Keratinocyte (primary cell): Measurements from ENCODE around the gene FPGT. TPM values are rescaled to one million over a fixed set of nuclear protein-coding genes. Genes with fewer than 3 reads are reported as not detected.

Source experiments
- DNase-seq: peaks from one replicate; pipeline ENCODE4 v3.0.0-alpha.2; 2011; ENCODE audit warnings: low read depth, missing footprints, low spot score
- FAIRE-seq: peaks from 2 replicates; lab custom pipeline; 2011; peaks lifted over from hg19 to GRCh38; lab: Jason Lieb, UNC
- H2AFZ ChIP-seq: 2 replicates; pipeline ENCODE4 v1.6.0; 2012; ENCODE audit warnings: low read length, control low read depth, inconsistent platforms; ENCODE audit not compliant: control insufficient read depth
- H3K27ac ChIP-seq: 2 replicates; pipeline ENCODE4 v1.5.1; 2011; ENCODE audit warnings: low read length; ENCODE audit not compliant: control insufficient read depth, insufficient read depth
- H3K27me3 ChIP-seq: 3 replicates; pipeline ENCODE4 v1.6.0; 2011; ENCODE audit warnings: low read length; ENCODE audit not compliant: control insufficient read depth, insufficient read depth; ENCODE audit errors: extremely low read depth
- H3K36me3 ChIP-seq, 2 experiments: 2 replicates in 1 of 2; 3 replicates in 1 of 2; pipeline ENCODE4 v1.5.1; 2011; ENCODE audit warnings: low read length in 2 of 2, mild to moderate bottlenecking in 1 of 2; ENCODE audit not compliant: control insufficient read depth in 2 of 2, insufficient read depth in 2 of 2; ENCODE audit errors: extremely low read depth in 1 of 2
- H3K4me1 ChIP-seq: 3 replicates; pipeline ENCODE4 v1.5.1; 2011; ENCODE audit warnings: low read length; ENCODE audit not compliant: control insufficient read depth, insufficient read depth; ENCODE audit errors: extremely low read depth
- H3K4me2 ChIP-seq: 3 replicates; pipeline ENCODE4 v1.6.0; 2011; ENCODE audit warnings: low read depth, low read length; ENCODE audit not compliant: control insufficient read depth, insufficient read depth; ENCODE audit errors: extremely low read depth
- H3K4me3 ChIP-seq, 3 experiments: fragments of 200-600 bp in 1 of 3; sonication (generic) in 1 of 3; 2 replicates in 2 of 3; 3 replicates in 1 of 3; pipeline ENCODE4 v1.5.1; 2011 to 2016; ENCODE audit warnings: low read length in 3 of 3, mild to moderate bottlenecking in 3 of 3, control low read depth in 2 of 3, inconsistent platforms in 1 of 3, low read depth in 1 of 3, mixed read lengths in 1 of 3, mixed run types in 1 of 3, moderate library complexity in 1 of 3; ENCODE audit not compliant: control insufficient read depth in 2 of 3, insufficient read depth in 2 of 3; ENCODE audit errors: extremely low read depth in 1 of 3
- H3K79me2 ChIP-seq: 2 replicates; pipeline ENCODE4 v1.6.0; 2012; ENCODE audit warnings: low read length; ENCODE audit not compliant: control insufficient read depth, insufficient read depth
- H3K9ac ChIP-seq: 3 replicates; pipeline ENCODE4 v1.6.0; 2011; ENCODE audit warnings: low read length; ENCODE audit not compliant: control insufficient read depth, insufficient read depth; ENCODE audit errors: extremely low read depth
- H3K9me1 ChIP-seq: 3 replicates; pipeline ENCODE4 v1.6.0; 2011; ENCODE audit warnings: low read length; ENCODE audit not compliant: control insufficient read depth, insufficient read depth; ENCODE audit errors: extremely low read depth
- H3K9me3 ChIP-seq: 2 replicates; pipeline ENCODE4 v1.5.1; 2012; ENCODE audit warnings: low read depth, low read length; ENCODE audit not compliant: control insufficient read depth
- H4K20me1 ChIP-seq: 3 replicates; pipeline ENCODE4 v1.6.0; 2011; ENCODE audit warnings: low read length; ENCODE audit not compliant: control insufficient read depth, insufficient read depth; ENCODE audit errors: extremely low read depth
- CTCF ChIP-seq, 3 experiments: IDR thresholded peaks in 1 of 3; conservative IDR thresholded peaks in 1 of 3; optimal IDR thresholded peaks in 1 of 3; 2 replicates in 2 of 3; 3 replicates in 1 of 3; pipeline versions ENCODE3 to v1.5.1; 2011; ENCODE audit warnings: low read length in 3 of 3, mild to moderate bottlenecking in 3 of 3, moderate library complexity in 2 of 3, control low read depth in 1 of 3, inconsistent platforms in 1 of 3; ENCODE audit not compliant: insufficient read depth in 2 of 3; ENCODE audit errors: extremely low read depth in 1 of 3
- EZH2 ChIP-seq: IDR thresholded peaks from one replicate; pipeline ENCODE4 v1.6.1; 2012; ENCODE audit warnings: inconsistent platforms, mild to moderate bottlenecking, low read length, moderate library complexity
- dilution Hi-C: fragments of 300-500 bp; cut with MboI; formaldehyde crosslinking; loops from one replicate; pipeline ENCODE4 v1.7.0; 2020; ENCODE audit warnings: low sequenced_read_pairs; ENCODE audit not compliant: extremely low pct_ligation_motif_present
- polyA plus RNA-seq, 5 experiments: library from polyadenylated mRNA; depleted of rRNA in 3 of 5; stranded (reverse) in 3 of 5; stranded (forward) in 1 of 5; unstranded in 1 of 5; fragments of >200 nt; gene quantifications; 1 replicate in 1 of 5; 2 replicates in 3 of 5; 3 replicates in 1 of 5; pipeline versions ENCODE4 v1.2.1 to v1.2.3, GENCODE V29; 2011 to 2012; ENCODE audit warnings: missing spikeins in 2 of 5, low read depth in 1 of 5, low replicate concordance in 1 of 5

Gene FPGT
- polyA plus RNA-seq, 1 donor (not counting 4 experiments of a cell fraction or from before 2014, with no cell fraction given), result 23.6 TPM

GRCh38 chr1:74223453-74223852, 25.4 kb downstream of the FPGT start:
- no peak for FAIRE-seq
- Histone ChIP-seq H3K9me1 (no peaks in the 10 kb centered on the region), H3K27ac (no peak overlapping the region), H2AFZ (no peak overlapping the region), H3K4me1 (no peaks in the 10 kb centered on the region), H3K9me3 (no peaks in the 10 kb centered on the region), H3K4me2 (no peak overlapping the region), H3K4me3 (no peak overlapping the region), H3K36me3 (no peaks in the 10 kb centered on the region), H3K27me3 (no peaks in the 10 kb centered on the region), H3K9ac (no peak overlapping the region), H4K20me1 (no peaks in the 10 kb centered on the region), H3K79me2 (no peaks in the 10 kb centered on the region)
- dilution Hi-C loops, result no loop called here
- DNase-seq, result no peak
- no peak for TF ChIP-seq EZH2

GRCh38 chr1:74235153-74235552, 37.1 kb downstream of the FPGT start, which contains the start of gene TNNI3K:
TNNI3K (plus strand) TSS chr1:74235387; CDS start chr1:74235452, 65 bp downstream.
- no peaks in the 10 kb centered on the region for H3K79me2 ChIP-seq
- TF ChIP-seq EZH2, result no peak
- TF ChIP-seq CTCF (optimal IDR thresholded peaks at IDR 0.05 in 1 of 3, IDR thresholded peaks at IDR 0.05 in 1 of 3, conservative IDR thresholded peaks at IDR 0.05 in 1 of 3; ENCODE audit: extremely low read depth in 1 of 3, insufficient read depth in 2 of 3, low read length in 3 of 3), result no peak
- H3K27me3 ChIP-seq, result no peaks in the 10 kb centered on the region
- FAIRE-seq (no peak), DNase-seq (no peak)
- H3K9me3 ChIP-seq, result no peaks in the 10 kb centered on the region
- H3K36me3 ChIP-seq, result no peaks in the 10 kb centered on the region
- no peaks in the 10 kb centered on the region for H3K4me1 ChIP-seq
- H3K4me2 ChIP-seq, result no peak within 1 kb of the TSS
- dilution Hi-C loops, result no loop called here
- no peak within 1 kb of the TSS for H2AFZ ChIP-seq
- H3K9ac ChIP-seq, result no peak within 1 kb of the TSS
- no peak within 1 kb of the TSS for H3K27ac ChIP-seq
- H3K9me1 ChIP-seq, result no peaks in the 10 kb centered on the region
- no peaks in the 10 kb centered on the region for H4K20me1 ChIP-seq
- no peak within 1 kb of the TSS for H3K4me3 ChIP-seq

- no peak for DNase-seq
- dilution Hi-C loops, result no loop called here
- no peaks in the 10 kb centered on the region for H3K79me2 ChIP-seq
- H3K9me3 ChIP-seq, result no peaks in the 10 kb centered on the region
- H3K9me1 ChIP-seq, result no peaks in the 10 kb centered on the region
- H2AFZ ChIP-seq, result no peak overlapping the region
- FAIRE-seq, result no peak
- no peak overlapping the region for H3K4me2 ChIP-seq
- no peaks in the 10 kb centered on the region for H3K27me3 ChIP-seq
- H4K20me1 ChIP-seq, result no peaks in the 10 kb centered on the region
- no peak overlapping the region for H3K4me3 ChIP-seq
- no peak for TF ChIP-seq CTCF (optimal IDR thresholded peaks at IDR 0.05 in 1 of 3, IDR thresholded peaks at IDR 0.05 in 1 of 3, conservative IDR thresholded peaks at IDR 0.05 in 1 of 3; ENCODE audit: extremely low read depth in 1 of 3, insufficient read depth in 2 of 3, low read length in 3 of 3)
- no peak for TF ChIP-seq EZH2
- H3K27ac ChIP-seq, result no peak overlapping the region
- no peak overlapping the region for H3K9ac ChIP-seq
- H3K36me3 ChIP-seq, result no peaks in the 10 kb centered on the region
- H3K4me1 ChIP-seq, result no peaks in the 10 kb centered on the region
These were observed 38.4 kb downstream of the FPGT start for GRCh38 chr1:74236440-74236839.
